Fibroblast of skin of left quadriceps (primary cell): ENCODE measurements around the gene KRT5.
"Not testable (repeated sequence)": the region's sequence is repeated elsewhere in the genome, so short reads cannot be mapped to it uniquely, and the experiment has no call there.

Source experiments
- DNase-seq, 2 experiments: peaks; one replicate each; pipeline ENCODE4 v3.0.0-alpha.2; 2013; ENCODE audit warnings: low read depth in 2 of 2

The KRT5 gene

GRCh38 chr12:52494518-52494917, 25.7 kb downstream of the KRT5 start:
- DNase-seq = peak; percentile 13 to 22

GRCh38 chr12:52494100-52494499, 26.1 kb downstream of the KRT5 start:
- DNase-seq = no peak

GRCh38 chr12:52493172-52493571, 27.0 kb downstream of the KRT5 start, which contains the start of gene KRT6A:
KRT6A (minus strand) TSS chr12:52493257; CDS start chr12:52493188, 69 bp downstream.
- DNase-seq = no peak

- not testable (repeated sequence) for DNase-seq
Measured at GRCh38 chr12:52492405-52492804, 27.8 kb downstream of the KRT5 start.

GRCh38 chr12:52491495-52491894, 28.7 kb downstream of the KRT5 start:
- not testable (repeated sequence) for DNase-seq

GRCh38 chr12:52488736-52489135, 31.5 kb downstream of the KRT5 start:
- DNase-seq = no peak

- DNase-seq = not testable (repeated sequence)
Measured at GRCh38 chr12:52487744-52488443, 32.3 kb downstream of the KRT5 start.

- DNase-seq = no peak
Measured at GRCh38 chr12:52487211-52487610, 33.0 kb downstream of the KRT5 start.

- DNase-seq = no peak
Measured at GRCh38 chr12:52486166-52487105, 33.8 kb downstream of the KRT5 start.

- no peak for DNase-seq
Measured at GRCh38 chr12:52480073-52480472, 40.1 kb downstream of the KRT5 start.

- no peak for DNase-seq
Measured at GRCh38 chr12:52477651-52478050, 42.5 kb downstream of the KRT5 start.

- no peak for DNase-seq
Measured at GRCh38 chr12:52474212-52474611, 46.0 kb downstream of the KRT5 start.

- DNase-seq = no peak
Measured at GRCh38 chr12:52473768-52474167, 46.4 kb downstream of the KRT5 start, which contains the start of gene KRT6C. KRT6C (minus strand) TSS chr12:52473805; CDS start chr12:52473737, 68 bp downstream.

- no peak for DNase-seq
Measured at GRCh38 chr12:52469853-52470252, 50.3 kb downstream of the KRT5 start.

- DNase-seq = no peak
Measured at GRCh38 chr12:52464897-52465296, 55.3 kb downstream of the KRT5 start.
